Smooth muscle cell of the brain vasculature (primary cell): ENCODE measurements around the gene NDUFB6.
"Not testable (repeated sequence)": the region's sequence is repeated elsewhere in the genome, so short reads cannot be mapped to it uniquely, and the experiment has no call there.

ENCODE experiments used
- DNase-seq: peaks from one replicate; pipeline ENCODE4 v3.0.0-alpha.2; 2012; ENCODE audit warnings: low read depth, low spot score

Gene NDUFB6

GRCh38 chr9:32524892-32525708, 47.9 kb downstream of the NDUFB6 start:
- no peak for DNase-seq

GRCh38 chr9:32524558-32524891, 48.4 kb downstream of the NDUFB6 start:
- DNase-seq, result not testable (repeated sequence)

- DNase-seq, result no peak
Observed at GRCh38 chr9:32523910-32524309, 49.0 kb downstream of the NDUFB6 start.

DNA sequence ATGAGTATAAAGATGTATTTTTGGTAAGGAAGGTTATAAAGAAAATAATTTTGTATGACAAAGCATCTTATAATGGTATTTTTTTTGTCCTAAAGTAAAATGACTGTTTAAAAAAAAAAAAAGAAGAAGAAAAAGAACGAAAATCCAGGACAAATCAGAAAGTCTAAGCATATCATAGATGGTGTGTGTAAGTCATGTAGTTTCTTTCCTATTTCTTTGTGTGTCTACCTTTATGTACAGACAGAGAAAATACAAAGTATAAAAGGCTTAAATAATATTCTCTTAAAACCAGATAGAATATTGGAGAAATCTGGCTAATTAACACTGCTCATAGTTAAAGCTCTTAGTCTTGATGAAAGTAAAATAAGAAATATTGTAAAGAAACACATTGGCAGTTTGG, 54.7 kb downstream of the NDUFB6 start:
- DNase-seq, result no peak

DNA sequence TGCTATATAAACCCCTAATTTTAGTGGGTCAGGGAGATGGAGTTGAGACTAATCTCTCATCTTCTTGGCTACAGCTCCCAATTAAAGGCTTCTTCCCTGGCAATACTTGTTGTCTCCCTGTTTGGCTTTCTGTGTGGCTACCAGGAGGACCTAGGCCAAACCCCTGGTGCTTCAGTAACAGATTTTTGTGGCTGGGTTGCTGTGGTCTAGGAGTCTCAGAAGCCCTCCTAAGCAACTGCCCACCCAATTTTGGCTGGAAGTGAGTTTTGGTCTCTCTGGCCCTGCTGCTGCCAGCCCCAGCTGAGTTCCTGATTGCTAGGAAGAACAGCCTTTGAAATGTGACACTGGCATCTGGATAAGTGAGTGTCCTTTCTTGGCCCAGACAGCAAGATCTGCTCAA, 56.7 kb downstream of the NDUFB6 start:
- DNase-seq, result no peak

GRCh38 chr9:32508728-32509127, 64.2 kb downstream of the NDUFB6 start:
- no peak for DNase-seq

DNA sequence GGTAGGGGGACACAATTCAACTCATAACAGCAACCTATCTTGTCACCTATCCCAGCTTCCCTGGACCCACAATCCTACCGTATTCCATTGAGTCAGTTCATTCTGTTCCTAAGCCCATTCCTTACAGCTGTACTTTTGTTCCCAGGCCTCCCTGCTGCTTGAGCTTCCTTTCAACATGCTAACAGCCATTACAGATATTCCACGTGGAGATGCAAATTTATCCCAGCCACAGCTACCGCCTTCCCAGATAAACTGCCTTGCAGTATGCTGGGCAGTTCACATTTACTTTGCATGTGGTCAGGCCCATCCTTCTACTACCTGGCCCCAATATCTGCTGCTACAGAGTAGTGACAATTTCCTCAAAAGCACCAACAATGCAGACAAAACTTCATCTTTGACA, 70.0 kb downstream of the NDUFB6 start:
- no peak for DNase-seq
